PC-9 (cell line): Measurements from ENCODE around the gene EYS.

ENCODE experiments used
- CTCF ChIP-seq: fragments of 200-600 bp; sonication (generic); conservative IDR thresholded peaks from 2 replicates; pipeline ENCODE4 v1.6.1; 2017; ENCODE audit warnings: mixed run types, antibody characterized with exemption, mild to moderate bottlenecking, moderate library complexity
- EZH2 ChIP-seq: fragments of 200-600 bp; sonication (generic); IDR thresholded peaks from 2 replicates; pipeline ENCODE4 v1.8.0; 2017; ENCODE audit warnings: antibody characterized with exemption, low read depth

GRCh38 chr6:64486578-64487351 is 1220.3 kb downstream of the EYS start:
- no peak for TF ChIP-seq CTCF
- TF ChIP-seq EZH2, result no peak
